ENCODE results near the gene POC1A. TPM values are rescaled to one million over a fixed set of nuclear protein-coding genes. Genes with fewer than 3 reads are reported as not detected.

POC1A gene
- polyA plus RNA-seq, 5 donors: 8.5 to 13.2 (median 9.8) TPM

GRCh38 chr3:52068730-52069129 lies 85.5 kb downstream of the POC1A start:
- DNase-seq: no peak

- DNase-seq: no peak
Observed at GRCh38 chr3:52068055-52068571, 86.1 kb downstream of the POC1A start.

GRCh38 chr3:52067526-52067925 lies 86.7 kb downstream of the POC1A start:
- DNase-seq: no peak

GRCh38 chr3:52067046-52067445 lies 87.2 kb downstream of the POC1A start:
- no peak for DNase-seq

- DNase-seq: no peak
Observed at GRCh38 chr3:52065264-52065756, 88.9 kb downstream of the POC1A start.

GRCh38 chr3:52064561-52064960 lies 89.7 kb downstream of the POC1A start:
- no peak for DNase-seq

GRCh38 chr3:52063026-52063723 lies 91.0 kb downstream of the POC1A start:
- DNase-seq: no peak

- DNase-seq: no peak
Observed at GRCh38 chr3:52062505-52062904, 91.7 kb downstream of the POC1A start.

- no peak for DNase-seq
Observed at GRCh38 chr3:52061121-52061910, 92.9 kb downstream of the POC1A start.

- no peak for DNase-seq
Observed at GRCh38 chr3:52059781-52060180, 94.4 kb downstream of the POC1A start.

- DNase-seq: no peak
Observed at GRCh38 chr3:52057812-52058495, 96.3 kb downstream of the POC1A start.

GRCh38 chr3:52056968-52057811 lies 97.0 kb downstream of the POC1A start:
- DNase-seq: peak; percentile 98 to 99

- peak; percentile 71 to 78 for DNase-seq
Observed at GRCh38 chr3:52056521-52056967, 97.7 kb downstream of the POC1A start, which contains the start of gene DUSP7. TSS of gene DUSP7 (minus strand) at chr3:52056571. CDS start at chr3:52056366, 205 bp downstream.

- no peak for DNase-seq
Observed at GRCh38 chr3:52055537-52056351, 98.5 kb downstream of the POC1A start.

GRCh38 chr3:52054661-52055511 lies 99.3 kb downstream of the POC1A start:
- no peak for DNase-seq

GRCh38 chr3:52053307-52054304 lies 100.6 kb downstream of the POC1A start:
- DNase-seq: no peak

GRCh38 chr3:52052831-52053306 lies 101.4 kb downstream of the POC1A start:
- DNase-seq: peak in 1 of 2 donors; percentile 54

GRCh38 chr3:52051444-52051843 lies 102.8 kb downstream of the POC1A start:
- no peak for DNase-seq

Measured in right lung (tissue), 5 donors.